Left forelimb (tissue), 1 donor: Measurements from ENCODE around the gene NID1.

Experiments used
- DNase-seq: peaks from one replicate; pipeline ENCODE4 v3.0.0-alpha.2; 2018; ENCODE audit warnings: low spot score

The NID1 gene

DNA sequence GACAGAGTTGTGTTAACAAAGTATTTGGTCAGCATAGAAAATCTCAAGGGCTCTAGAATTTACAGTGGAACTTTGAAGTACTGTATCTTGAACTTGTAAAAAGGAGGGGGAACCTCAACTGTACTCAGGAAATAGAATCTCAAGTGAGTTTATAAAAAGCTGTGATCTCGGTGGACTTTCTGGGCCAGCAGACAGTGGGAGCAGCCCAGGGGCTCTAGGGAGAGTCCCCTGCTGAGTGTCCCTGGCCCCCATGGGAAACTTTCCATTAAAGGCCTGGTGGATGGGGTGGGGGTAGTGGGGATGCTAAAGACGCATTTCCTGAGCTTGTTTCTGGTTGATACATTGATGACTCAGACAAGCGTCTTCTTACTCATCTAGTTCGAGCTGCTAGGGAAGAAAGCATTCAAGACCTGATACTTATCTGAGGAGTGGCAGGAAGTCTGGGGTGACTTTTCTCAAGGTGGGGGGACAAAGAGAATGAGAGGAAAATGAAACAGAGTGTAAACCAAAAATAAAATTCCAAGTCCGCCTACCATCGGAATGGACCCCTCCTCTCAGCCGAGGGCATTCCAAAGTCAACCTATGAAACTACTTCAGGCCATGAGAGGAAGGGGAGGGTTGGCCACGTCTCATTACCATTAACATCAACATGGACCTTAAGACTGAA lies 65.5 kb downstream of the NID1 start:
- DNase-seq, result peak; percentile 17

DNA sequence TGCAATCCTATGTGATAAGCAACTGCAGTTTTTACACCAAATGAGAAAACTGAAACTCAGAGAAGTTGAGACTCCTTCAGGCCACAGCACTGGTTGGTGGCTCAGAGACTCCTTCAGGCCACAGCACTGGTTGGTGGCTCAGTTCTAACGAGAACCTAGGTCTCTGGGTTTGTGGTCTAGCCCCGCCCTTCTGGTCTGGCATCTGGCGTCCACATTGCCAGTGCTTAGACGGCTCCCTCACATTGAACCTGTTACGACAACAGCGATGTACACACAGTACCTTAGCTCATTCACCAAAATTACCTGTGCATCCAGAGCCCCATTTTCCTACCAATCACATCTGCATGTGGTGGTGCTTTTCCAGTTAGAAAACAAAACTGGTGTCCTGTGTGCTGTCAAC lies 66.1 kb downstream of the NID1 start:
- DNase-seq, result peak; percentile 23

DNA sequence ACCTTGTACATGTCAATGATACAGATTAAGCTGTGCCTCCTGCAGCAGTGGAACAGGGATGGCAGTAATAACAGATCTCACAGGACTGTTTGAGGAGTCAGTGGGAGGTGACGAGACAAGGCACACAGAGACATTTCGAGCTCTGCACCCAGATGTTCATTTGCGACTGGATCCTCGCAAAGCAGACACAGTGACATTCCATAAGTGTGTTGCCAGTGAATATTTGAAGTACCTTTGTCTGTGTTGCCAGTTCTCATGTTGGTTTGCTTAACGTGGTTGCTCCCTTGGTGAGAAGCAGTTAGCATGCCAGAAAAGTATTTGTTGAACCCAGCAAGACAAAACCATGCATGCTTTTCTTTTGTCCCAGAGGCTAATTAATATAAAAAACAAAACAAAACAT lies 67.0 kb downstream of the NID1 start:
- DNase-seq, result peak; percentile 33

DNA sequence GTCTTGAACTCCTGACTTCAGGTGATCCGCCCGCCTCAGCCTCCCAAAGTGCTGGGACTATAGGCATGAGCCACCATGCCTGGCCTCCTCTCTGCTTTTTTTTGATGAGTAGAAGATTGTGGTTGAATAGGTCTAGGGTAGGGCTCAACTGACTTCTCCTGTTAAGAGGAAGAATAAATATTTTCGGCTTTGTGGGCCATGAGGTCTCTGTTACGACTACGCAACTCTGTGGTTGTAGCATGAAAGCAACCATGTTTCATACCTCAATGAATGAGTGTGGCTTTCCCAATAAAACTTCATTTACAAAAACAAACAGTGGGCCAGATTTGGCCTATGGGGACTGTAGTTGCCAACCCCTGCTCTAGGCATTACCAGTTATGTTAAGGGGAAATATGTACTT lies 67.8 kb downstream of the NID1 start:
- DNase-seq, result no peak

DNA sequence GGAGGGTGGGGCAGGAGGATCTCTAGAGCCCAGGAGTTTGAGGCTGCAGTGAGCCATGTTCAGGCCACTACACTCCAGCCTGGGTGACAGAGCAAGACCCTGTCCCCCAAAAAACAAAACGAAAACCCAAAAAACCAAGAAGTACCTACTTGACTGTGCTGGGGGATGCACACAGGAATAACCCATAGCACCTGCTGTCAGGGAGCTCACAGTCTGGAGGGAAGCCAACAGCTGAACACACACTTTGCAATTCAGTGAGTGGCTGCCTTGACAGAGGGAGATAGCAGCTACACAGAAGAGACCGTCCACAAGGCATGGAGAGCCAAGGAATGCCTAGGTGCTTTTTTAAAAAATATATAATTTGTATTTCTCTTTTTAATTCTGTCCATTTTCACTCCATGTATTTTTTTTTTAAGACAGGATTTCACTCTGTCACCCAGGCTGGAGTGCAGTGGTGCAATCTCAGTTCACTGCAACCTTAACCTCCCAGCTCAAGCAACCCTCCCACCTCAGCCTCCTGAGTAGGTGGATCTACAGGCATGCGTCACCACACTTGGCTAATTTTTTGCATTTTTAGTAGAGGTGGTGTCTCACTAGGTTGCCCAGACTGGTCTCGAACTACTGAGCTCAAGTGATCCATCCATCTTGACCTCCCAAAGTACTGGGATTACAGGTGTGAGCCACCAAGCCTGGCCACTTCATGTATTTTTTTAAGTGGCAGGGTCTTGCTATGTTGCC lies 68.7 kb downstream of the NID1 start:
- peak; percentile 50 for DNase-seq

DNA sequence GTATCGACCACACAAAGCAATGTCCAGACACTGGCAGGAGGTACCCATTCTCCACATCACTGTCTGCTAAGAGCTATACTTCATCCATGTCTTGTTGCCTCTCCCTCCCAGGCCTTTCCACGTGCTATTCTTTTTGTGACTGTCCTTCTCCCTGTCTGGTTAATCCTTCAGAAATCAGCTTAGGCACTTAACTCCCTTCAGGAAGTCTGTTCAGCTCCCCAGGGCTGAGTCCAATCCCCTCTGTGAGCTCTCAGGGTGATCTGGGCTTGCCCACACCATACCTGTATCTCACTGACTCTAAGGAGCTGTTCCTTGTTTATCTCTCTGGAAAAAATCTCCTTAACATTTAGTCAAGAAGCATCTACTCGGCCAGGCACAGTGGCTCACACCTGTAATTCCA lies 69.4 kb downstream of the NID1 start:
- DNase-seq, result peak; percentile 2

DNA sequence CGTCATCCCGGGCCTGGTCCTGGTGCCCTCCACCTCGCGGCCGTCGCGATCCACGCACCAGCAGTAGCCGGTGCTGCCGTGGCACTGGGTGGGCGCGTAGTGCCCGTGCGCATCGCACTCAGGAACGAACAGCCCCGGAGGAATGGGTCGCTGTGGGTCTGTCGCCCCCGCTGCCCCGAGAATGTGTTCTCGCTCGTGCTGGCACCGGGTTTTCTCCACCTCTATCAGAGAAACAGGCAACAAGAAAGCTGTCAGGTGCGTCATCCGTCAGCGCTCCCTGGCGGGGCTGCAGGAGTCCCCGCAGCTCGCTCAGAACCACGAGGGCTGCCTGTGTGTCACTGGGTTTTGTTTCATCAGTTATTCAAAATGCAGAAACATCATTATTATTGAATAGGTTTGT lies 71.2 kb downstream of the NID1 start:
- no peak for DNase-seq

DNA sequence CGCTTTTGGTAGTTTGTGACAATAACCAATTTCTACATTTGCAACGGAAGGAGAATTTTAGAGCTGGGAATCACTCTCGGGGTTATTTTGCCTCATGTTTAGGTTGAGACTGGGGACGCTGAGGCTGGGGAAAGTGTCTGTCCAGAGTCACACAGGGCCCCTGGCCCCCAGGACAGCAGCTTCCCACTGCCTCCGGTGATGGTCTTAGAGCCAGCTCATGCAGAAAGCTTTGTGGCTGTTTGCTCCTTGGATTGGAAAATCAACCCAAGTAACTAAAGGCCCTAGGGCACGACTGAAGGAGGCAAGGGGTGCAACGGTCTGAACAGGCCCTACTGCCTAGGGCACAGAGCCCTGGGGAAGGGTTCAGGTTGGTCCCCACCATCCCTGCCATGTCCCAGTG lies 72.0 kb downstream of the NID1 start:
- peak; percentile 31 for DNase-seq

DNA sequence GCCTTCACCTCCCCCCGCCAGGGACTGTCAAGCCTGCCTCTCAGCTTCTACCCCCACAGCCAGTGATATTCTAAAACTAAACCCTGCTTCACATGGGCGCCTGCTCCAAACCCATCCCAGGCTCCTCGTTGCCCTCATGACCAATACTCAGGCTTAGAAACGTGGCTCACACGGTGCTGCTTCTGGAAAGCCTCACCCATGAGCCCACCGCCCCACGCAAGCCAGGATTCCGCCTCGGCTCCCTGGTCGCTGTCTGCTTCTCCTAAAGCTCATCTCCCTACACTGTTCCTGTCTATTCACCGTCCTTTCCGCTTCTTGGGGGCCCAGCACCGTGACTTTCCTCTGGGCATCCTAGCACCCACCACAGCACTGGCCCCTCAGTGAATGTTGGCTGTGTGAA lies 72.5 kb downstream of the NID1 start:
- DNase-seq, result peak; percentile 34

DNA sequence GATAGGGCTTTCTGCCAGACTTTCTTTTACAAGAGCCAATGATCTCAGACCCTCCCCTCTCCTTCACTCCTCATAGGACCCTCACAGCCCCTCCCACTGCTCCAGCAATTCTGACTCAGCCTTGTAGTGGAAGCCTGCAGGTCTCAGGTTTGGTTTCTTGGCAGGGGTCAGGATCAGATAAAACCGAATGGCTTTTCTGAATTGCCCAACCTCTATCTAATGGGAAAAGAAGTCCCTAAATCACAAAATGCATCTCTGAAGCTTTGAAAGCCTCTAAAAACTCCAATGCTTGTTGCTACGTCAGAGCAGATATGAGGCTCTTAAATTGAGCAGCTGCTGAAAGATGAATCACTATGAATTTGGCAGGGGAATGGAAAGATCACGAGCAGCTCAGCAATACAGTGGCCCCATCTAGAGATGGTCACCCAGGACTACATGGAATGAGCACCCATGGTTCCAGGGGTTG lies 74.5 kb downstream of the NID1 start:
- DNase-seq, result peak; percentile 37

DNA sequence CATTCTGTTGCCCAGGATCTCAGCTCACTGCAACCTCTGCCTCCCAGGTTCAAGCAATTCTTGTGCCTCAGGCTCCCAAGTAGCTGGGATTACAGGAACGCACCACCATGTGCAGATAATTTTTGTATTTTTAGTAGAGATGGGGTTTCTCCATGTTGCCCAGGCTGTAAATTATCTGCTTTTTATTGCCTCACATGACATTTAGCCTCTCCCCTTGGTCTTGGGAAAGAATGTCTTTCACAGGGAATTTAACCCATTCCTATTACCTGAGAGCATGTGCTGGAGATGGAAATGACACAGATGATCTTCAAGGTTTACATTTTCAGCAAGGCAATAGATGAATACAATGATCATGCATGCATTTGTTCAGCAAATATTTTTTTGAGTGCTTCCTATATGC lies 75.8 kb downstream of the NID1 start:
- DNase-seq, result no peak

DNA sequence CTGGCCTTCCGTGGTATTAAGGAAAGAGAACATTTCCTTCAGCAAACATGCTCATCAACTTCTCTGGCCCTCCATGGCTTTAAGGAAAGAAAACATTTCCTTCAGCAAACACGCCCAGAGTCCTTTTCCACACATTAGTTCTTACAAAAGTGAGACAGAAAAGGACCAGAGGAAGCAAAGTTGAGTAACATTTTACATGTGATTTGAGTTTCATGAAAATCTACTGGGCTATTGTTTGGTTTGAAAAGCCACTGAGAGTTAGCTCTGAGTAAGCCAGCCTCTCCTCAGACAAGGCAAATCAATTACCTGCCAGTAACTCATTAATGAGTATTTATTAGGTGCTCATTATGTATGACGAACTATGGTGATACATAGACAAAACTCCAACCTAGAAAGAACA lies 78.0 kb downstream of the NID1 start:
- DNase-seq, result no peak

DNA sequence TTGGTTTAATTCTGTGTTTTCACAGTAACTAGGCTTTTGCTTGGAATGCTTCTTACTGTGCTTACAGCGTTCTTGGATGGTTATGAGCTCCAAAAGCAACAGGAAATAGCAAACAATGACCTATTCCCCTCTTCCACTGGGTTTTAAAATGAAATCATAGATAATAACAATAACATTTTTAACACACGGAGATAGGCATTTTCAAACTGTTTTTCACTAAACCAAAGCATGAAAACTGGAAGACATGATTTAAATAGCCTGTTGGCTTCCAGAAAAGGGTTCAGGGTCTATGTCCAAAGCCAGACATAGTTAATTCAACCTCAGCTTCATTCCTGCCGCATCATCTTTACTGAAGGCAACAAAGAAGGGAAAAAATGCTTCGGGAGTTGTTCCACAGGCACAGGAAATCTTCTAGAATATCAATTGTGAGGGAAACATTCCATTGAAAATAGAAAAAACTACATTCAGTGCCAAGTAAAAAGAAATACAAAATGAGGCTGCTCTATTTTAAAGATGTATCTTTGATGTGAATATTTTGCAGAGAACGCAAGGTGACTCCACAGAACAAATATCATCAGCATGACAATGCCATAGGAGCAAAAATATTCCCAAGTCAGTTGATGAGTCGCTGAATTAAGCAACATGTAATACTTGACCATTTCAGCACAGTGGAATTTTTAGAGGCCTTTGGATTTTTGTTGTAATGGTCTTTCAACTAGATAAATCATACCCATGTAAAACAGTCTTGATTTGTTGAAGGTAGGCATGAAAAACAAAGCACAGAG lies 80.7 kb downstream of the NID1 start:
- no peak for DNase-seq

DNA sequence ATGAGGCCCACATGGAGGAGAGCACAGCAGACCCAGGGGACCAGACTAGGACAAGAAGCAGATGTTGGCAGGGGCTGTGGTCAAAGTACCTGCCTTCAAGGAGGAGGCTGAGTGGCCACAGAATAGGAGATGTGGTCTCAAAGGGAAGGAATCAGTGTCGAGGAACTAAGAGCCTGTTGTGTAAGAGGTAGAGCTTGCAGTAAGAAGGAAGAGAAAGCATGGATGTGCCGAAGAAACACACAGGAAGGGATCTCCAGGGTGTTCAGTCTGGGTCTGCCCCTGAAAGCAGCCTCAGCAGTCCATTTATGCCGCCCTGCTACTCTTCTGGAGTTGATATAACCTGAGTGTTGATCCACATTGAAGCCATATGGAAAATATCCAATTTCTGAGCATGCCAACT lies 83.9 kb downstream of the NID1 start:
- DNase-seq, result no peak

DNA sequence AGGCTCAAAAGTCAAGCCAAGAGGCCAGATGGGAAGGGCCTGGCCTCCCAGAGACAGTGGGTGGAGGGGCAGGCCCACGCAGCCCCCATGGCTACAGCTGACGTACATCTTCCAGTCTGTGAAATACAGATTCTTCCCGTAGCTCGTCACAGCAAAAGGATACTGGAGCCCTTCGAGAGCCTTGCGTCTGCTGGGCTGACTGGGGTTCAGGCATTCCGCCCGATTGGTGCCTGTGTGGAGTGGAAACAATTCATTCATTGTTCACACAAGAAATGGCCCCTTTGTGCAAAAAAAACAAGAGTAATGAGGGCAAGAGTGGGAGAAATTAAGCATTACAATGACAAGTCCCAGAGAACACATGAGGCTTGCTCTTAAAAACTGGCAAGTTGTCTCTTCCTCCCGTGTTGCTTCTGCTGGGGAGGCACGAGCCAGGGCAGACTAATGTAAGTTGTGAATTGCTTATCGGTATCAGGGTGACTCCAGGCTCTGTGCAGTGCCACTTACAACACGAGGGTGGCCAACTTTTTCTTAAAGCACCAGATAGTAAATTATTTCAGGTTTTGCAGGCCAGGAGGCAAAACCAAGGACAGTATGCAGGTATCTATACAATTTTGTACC lies 85.1 kb downstream of the NID1 start:
- no peak for DNase-seq

DNA sequence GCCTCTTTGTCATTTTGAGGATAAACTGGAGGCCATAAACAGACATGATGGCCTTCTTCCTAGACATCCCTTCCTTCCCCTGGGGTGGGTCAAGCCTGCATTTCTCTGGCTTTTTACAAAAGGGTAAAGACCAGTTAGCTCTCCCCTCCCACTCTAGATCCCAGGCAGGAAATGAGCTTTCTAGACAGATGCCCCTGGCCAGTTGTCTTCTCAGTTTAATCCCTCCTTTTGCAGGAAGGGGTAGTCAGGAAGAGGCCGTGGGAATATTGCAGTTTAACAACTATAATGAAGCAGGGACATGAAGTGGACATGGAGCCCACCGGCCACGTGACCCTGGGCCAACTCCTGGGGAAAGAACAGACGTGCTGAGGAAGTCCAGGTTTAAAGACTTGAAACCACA lies 85.7 kb downstream of the NID1 start:
- DNase-seq, result peak; percentile 54

DNA sequence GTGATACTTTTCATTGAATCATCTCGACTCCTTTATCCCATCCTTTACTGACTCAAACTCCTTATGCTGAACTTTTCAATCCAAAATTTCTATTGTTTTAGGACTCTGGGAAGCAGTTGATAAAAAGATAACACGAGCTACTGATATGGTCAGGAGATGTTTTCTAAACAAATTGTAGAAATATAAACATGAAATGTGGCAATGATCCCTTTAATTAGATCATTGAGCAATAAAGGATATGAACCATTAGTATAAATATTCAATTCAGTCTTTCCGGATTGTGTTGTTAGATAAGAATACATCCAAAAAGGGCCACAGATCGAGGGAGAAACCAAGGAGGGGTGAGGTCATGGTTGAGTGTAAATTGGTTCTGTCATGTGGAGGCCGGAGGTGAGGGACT lies 88.4 kb downstream of the NID1 start:
- no peak for DNase-seq

DNA sequence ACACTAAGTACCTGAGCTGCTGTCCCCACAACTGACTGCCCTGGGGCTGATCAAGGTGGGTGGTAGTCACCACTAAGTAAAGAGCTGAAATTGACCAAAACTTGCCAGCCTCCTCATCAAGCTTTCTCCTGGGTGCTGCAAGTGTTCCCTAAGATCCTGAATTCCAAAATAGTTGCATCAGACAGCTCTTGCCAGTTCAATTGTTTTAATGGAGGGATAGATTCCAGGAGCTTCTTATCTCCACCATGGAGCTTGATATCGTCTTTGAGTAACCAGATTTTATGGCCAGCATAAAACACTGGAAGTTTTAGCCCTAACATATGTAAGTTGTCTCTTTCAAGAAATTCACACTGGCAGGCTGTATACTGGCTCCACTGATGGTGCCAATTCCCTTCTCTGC lies 90.3 kb downstream of the NID1 start:
- no peak for DNase-seq

DNA sequence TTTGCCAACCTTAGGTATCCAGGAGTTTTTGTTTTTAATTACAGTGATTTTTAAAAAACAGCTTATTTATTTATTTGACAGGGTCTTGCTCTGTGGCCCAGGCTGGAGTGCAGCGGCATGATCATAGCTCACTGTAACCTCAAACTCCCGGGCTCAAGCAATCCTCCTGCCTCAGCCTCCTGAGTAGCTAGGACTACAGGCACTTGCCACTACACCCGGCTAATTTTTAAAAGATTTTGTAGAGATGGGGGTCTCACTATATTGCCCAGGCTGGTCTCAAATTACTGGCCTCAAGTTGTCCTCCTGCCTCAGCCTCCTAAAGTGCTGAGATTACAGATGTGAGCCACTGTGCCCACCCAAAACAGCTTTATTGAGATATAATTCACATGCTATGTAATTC lies 92.2 kb downstream of the NID1 start:
- peak; percentile 38 for DNase-seq

DNA sequence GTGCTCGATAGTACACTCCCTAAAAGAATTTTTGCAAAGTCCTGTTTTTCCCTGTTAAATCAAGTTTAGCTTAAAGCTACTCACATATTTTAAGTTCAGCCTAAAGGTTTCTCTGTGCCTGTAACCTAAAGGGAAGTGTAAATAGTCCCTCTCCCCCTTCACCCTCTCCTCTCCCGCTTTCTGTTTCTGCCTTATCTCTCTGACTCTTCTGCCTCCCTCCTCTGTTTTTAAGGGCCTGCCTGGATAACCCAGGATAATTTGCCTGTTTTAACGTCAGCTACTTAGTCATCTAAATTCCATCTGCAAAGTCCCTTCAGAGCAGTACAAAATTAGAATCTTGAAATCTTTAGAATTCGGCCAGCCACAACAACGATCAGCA lies 92.6 kb downstream of the NID1 start:
- no peak for DNase-seq

DNA sequence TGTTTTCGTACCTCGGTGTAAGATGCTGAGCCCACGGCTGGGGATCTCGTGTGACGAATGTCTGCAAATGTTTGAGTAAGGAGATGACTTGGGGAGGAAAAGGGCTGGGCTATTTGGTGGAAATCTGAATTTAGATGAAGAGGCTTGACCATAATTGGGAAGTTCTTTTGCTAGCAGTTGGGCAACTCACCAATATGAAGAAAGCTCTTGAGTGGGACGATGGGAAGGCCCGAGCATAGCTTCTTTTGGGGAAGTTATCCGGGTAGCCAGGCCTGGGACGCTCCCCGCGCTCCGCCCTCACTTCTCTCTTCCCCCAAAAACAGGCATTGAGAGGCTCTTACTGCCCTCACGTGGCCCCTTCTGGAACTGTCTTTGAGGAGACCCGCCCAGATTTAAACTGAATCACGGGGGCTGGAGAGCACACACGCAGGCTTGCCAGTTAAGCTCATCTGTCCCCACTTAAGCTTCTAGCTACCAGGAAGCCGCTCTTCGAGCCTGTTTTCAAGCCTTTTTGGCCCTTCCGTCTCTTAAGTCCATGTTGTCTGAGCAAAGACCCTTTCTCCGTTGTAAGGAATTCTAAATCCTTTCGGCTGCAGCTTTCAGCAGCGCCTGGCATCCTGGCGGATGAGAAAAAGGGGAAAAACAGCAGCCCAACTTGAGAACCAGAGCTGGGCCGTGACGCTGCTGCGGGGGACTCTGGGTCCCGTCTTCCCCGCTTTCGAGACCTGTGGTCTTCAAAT lies 93.1 kb downstream of the NID1 start:
- peak; percentile 94 for DNase-seq

DNA sequence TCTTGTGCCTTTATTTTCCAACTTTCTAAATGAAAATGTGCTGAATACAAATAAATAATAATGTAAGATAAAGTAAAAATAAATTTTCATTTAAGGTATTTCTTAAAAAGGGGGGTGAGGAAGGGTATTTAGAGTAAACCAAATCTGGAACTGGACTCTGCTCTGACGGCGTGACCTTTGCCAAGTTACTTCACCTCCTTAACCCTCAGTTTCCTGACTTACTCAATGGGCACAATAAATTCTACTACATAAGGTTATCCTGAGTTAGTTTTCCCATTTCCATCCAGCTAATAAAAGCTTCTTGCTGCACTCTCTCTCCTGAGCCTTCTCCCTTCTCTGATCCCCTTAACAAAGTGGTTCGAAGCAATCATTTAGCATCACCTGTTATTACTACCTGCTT lies 93.9 kb downstream of the NID1 start:
- DNase-seq, result no peak
